RCC 7860 (cell line): ENCODE measurements around the gene STAMBPL1.

Source experiments
- DNase-seq: peaks from one replicate; pipeline ENCODE4 v3.0.0-alpha.2; 2015; ENCODE audit warnings: low spot score
- FAIRE-seq: peaks from 2 replicates; lab custom pipeline; 2012; peaks lifted over from hg19 to GRCh38; lab: Jason Lieb, UNC

The STAMBPL1 gene

DNA sequence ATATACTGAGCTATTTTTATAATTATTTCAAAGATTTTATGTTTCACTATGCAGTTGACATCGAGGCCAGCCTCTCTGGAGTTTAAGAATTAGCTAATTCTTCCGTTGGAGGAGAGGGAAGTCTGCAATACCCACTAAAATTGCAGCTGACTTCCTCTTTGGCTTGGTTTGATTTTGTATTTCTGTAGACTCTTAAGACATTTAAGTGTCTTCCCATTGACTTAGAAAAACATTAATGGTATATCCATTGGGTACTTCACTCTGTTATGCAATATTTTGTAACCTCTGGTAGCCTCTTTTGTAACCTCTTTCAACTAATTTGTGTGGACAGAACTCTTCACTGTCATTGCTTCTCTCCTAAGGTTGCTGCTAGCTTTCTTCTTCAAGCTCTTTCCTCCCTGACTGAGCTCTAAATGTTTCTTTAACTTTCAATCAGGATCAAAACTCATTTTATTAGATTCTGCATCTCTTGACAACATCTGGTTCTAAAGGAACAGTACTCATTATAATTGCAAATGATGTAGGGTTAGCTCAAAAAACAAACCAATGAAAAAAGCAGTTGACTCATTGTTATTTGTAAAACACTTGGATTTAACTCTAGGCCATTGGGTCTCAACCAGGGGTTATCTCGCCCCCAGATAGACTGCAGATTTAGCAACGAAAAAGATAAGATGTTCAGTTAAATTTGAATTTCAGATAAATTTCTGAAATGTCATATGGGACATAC, 26.7 kb upstream of the STAMBPL1 start:
- FAIRE-seq = no peak
- no peak for DNase-seq

DNA sequence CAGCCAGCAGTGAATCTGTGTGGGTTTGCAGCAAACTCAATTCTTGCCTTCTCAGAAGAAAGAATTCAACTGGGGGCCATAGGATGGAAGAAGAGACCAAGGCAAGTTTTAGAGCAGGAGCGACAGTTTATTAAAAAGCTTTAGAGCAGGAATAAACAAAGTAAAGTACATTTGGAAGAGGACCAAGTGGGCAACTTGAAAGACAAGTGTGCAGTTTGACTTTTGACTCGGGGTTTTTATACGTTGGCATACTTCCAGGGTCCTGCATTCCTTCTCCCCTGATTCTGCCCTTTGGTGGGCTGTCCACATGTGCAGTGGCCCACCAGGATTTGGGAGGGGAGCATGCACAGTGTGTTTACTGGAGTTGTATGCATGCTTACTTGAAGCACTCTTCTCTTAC, 25.4 kb upstream of the STAMBPL1 start:
- no peak for DNase-seq
- no peak for FAIRE-seq

DNA sequence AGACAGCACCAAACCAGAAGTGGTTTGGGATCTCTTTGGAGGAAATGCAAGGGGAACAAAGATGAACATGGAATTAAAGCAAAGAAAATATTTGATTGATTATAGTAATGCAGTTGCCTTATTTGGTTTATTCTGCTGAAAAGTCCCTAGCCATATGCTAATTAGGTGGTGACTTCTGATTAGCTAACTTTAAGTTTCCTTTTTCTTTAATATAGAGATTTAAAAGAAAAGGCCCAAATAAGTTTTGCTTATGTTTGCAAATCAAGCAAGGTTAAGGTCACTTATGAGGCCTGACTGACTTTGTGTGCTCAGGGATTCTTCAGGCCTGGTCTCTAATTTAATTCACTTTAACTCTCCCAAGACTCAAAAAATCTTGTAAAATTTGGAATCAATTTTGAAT, 22.2 kb upstream of the STAMBPL1 start:
- DNase-seq (no peak), FAIRE-seq (no peak)

DNA sequence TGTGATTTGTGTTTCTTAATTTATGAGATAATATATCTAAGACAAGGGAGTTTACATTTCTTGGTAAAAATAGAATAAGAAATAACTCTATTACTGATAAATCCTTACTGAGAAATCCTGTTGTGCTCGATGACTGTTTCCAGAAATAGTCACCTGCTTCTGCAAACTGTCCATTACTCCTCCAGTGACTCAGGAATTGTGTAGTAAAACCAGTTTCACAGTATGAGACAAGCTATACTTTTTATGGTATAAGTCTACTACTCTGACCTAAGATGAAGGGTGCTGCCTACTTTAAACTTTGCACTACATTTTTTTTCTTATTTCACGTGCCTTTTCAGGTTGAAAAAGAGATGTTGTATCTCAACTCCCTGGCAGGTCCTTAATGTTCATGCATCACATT, 21.6 kb upstream of the STAMBPL1 start:
- DNase-seq (no peak), FAIRE-seq (no peak)

DNA sequence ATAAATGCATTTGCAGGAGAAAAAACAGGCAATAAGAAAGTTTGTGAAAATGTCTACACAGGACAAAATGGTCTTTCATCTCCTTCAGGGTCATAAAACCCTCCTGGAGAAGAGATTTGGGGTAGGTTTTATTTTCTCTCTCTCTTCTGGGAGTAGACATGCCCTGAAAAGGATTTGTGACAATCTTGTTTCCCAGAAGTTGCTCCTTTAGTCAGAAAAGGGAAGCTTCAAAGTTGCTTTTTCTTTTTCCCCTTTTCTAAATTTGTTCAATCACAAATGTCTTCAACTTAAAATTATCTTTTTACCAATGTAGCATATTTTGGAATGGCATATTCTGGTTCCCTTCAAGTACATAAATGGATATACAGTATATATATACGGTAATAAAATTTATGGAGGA, 19.0 kb upstream of the STAMBPL1 start:
- DNase-seq (no peak), FAIRE-seq (no peak)

DNA sequence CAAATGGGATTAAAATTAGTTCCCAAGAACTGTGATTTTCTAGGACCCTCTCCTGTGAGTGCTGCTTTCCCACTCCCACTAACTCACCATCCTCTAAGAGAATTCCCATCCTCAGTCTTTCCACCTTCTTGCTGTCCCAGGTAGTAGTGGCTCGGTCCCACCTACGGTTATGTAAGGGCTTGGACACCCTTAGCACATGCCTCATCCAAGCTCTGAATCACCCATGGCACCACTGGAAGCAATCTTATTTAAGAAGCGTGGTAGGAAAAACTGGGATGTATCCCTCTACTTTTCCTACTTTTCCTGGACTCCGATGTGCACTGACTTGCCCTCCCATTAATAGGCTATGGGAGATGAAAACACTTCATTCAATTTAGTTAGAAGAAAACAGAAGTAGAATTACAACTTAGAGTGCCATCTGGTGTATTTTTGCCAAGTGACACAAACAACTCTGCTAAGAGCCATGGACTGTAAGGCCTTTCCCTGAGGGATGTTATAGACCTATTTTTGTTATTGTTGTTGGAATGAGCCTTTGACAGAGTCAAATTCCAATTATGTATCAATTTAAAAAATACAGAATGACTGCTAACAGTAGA, 14.7 kb upstream of the STAMBPL1 start:
- no peak for DNase-seq
- FAIRE-seq = no peak

DNA sequence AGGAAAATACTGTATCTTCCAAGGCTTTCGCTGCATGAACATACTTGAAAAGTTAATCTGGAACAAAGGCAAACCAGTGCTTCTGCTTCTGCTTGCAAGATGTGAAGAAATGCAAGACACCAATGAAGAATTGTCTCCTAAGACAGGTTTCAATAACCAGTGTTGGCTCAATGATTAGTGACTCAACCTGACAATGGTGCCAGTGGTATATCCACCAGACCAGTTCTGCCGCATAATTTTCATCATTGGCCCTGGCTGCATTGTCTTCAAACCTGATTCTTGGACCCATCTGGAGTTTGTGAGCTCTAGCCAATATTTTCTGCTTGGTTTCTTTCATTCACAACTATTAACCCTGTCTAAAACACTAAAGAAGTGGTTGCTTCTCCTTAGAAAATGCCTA, 13.6 kb upstream of the STAMBPL1 start:
- FAIRE-seq (no peak), DNase-seq (no peak)

DNA sequence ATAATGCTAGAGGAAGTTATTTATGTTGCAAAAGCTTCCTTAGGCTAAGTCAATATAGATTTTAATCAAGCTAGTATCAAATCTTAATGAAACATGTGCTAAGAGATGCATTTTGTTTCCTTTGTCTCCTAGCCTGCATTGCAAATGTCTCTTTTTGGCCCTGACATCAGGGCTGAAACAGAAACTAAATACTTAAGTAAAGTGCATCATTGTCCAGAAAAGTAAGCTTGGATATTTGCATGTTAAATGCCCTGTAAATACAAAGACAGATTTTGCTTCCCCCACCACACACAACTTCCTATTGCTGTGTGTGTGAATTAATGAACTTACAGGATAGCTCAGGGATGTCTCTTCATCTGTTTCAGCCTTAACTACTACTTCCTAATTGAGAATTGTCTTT, 10.0 kb upstream of the STAMBPL1 start:
- FAIRE-seq = no peak
- DNase-seq = no peak

DNA sequence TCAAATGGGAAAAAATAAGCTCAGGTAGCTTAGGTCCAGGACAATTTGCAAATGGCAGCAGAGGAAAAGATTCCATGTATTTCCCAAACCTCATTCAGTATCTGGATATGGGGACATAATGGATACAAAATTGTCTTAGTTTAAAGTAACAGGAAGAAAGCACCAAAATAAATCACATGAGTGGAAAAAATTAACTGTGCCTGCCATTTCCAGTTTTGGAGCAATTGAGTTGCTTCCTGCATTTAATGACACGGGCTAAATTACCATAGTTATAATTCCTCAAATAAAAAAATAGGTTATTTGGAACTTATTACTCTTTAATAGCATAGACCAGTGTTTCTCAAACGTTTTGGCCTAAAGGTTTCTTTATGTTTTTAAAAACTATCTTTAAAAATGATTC, 6.3 kb upstream of the STAMBPL1 start:
- no peak for DNase-seq
- FAIRE-seq = no peak

DNA sequence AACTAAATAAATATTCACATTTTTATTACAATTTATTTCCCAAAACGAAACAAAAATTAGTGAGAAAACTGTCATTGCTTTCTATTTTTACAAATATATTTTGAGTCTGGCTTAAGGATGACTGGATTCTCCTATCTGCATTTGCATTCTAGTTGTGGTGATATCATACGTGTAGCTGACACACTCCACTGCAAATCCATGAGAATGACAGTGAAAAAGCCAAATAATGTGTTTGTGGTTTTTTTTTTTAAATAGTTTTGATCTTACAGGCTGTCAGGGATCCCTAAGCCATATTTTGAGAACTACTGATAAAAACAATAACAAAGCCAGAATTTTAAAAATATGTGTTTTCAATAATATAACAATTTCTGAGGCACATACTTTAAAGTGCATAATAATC, 5.8 kb upstream of the STAMBPL1 start:
- DNase-seq (no peak), FAIRE-seq (no peak)

DNA sequence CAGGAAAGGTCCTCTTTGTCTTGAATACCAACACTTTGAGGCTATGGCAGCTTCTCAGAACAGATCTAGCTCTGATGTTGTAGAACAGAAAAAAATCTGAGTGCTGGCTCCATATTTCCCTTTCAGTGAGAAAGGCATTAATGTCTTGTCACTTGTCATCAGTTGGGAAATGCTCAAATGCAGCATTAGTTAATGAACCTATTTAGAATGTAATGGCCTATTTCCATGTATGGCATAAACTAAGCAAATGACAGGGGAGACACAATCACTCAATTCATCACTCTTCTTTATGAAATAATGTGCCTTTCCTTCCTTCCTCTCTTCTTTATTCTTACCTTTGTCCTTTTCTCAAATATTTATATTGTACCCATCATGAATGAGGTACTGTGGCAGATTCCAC, 5.0 kb upstream of the STAMBPL1 start:
- no peak for FAIRE-seq

DNA sequence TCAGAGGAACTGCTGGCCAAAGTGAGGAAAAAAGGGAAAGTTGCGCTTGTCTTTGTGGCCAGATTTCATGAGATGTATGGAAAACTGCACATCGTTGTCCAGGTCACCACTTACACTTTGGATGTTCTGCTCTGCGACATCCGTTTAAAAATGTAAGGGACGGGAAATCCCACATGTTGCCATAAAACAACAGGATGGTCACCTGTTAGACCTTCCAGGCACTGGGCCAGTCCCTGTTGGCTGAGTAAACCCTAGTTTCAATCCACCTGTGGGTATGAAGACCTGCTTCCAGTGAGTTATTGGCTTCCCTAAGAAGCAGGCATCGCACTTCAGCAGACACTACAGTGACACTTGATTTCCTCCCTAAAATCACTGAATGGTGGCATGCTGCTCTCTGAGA, 2.7 kb upstream of the STAMBPL1 start:
- DNase-seq = no peak
- no peak for FAIRE-seq

More for the DNA sequence above, 5.0 kb upstream of the STAMBPL1 start:
- no peak for DNase-seq

DNA sequence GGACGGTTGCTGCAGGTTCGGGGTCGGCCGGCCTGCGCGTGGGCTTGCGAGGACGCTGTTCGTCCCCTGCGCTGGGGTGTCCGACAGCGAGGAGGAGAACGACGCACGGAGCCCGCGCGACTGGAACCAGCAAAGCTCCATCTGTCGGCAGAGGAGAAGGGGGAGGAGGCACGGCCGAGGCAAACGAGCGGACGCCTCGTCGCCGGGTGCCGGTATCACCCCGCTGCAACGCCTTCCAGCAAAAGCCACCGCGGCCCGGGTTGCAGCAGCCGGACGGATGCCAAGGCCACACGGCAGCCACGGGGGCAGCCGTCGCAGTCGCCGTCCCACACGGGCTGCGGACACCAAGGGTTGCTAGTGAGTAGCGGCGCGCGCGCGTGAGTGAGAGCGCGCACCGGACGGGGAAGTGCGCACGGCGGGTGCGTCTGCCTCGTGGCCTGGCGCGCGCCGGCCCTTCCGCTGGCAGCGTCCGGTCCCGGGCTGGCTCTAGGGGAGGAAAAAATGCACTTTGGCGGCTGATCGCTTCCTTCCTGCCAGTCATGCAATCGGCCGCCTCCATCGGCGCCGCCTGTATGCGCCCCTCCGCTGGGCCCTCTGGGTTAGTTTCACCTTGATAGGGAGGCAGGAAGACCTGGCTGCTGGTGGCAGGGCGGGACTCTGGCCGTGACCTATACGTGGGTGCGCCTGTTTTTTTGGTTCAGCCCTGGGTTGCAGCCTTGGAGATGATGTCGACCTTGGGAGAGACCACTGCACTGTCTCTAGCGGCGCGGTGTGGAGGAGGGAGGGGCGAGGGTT, 434 bp downstream of the STAMBPL1 start:
- DNase-seq (peak; percentile 73), FAIRE-seq (no peak)

DNA sequence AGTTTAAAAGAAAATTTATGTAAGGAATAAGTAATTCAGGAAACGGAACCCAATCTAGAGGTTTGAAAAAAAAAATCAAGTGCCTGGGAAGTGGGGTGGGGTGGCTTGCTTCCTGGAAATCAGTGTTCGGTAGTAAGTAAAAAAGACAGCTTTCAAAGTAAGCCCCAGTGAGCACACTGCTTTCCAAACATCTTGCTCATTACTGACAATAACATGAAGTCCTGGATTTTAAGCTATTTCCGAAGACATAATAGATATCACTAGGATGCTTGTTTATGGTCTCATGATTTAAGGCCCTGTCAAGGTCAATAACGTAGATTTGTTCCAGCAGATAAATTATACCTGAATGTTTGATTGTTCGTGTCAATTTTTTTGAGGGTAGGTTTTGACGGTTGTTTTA, 1.3 kb downstream of the STAMBPL1 start:
- DNase-seq (no peak), FAIRE-seq (no peak)

DNA sequence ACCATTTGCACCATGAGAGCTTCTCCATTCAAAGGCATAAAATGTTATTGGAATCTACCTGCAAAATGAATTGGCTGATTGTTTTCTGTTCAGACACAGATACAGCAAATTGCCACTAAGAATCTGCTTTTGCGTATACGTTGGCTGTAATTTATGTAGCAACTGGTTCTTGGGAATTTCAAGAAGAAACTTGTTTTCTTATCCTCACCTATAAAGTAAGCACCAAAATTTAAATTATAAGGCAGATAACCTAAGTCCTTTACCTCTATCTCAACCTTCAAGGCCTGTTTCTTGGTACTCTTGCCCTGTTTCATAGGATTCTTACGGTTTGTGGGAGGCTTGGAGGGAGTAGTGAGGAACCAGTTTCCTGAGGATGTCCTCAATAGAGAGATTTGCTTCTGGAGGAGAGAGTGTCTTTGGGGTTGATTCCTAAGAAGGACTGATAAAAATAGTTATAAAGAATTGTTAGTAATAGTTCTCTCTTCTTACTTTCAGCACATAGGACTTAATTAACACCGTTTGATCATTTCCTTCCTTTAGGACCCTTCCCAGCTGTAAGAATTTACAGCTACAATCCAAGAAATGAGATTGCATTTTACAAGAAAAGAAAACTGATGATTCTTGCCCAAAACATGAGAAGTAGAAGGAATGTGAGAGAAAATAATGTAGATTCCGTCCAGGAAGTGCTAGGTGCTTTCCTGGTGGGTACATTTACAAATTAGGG, 2.0 kb downstream of the STAMBPL1 start:
- no peak for DNase-seq
- no peak for FAIRE-seq

DNA sequence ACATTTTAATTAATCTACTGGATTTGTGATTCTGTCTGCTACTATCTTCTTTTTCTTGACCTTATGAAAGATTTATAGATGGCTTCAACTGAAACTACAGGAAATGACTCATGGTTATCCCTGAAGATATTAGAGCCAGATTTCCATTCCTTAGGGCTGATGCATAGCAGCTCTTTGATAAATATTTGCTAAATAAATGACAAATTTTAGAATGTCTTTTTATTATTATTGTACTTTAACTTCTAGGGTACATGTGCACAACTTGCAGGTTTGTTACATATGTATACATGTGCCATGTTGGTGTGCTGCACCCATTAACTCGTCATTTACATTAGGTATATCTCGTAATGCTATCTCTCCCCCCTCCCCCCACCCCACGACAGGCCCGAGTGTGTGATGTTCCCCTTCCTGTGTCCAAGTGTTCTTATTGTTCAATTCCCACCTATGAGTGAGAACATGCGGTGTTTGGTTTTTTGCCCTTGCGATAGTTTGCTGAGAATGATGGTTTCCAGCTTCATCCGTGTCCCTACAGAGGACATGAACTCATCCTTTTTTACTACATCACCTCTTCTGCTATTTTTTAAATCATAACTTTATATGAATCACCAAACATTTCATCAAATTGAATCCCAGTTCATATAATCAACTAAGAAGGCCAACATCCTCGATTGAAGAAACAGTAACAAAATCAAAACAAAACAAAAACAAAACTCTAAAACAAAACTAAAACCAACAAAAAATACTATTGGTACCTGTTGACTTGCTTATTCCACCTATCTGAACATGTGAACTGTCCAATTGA, 2.8 kb downstream of the STAMBPL1 start:
- DNase-seq (peak; percentile 82), FAIRE-seq (peak; percentile 95)

DNA sequence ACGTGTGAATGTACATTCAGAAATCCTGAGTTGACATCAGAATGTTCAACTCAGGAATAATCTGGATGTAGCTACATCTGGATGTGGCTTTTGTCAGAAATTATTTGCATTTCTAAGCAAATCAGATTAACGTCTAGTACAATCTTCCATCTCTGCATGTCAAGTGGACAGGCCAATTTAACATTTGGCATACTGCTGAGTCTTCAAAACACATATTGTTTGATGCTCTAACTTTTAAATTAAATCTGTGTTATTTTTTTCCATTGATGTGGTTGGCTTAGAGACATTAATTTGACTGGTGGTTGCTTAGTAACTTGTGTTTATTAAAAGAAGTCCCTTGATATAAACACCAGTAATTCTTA, 3.4 kb downstream of the STAMBPL1 start:
- FAIRE-seq = no peak
- DNase-seq = no peak

DNA sequence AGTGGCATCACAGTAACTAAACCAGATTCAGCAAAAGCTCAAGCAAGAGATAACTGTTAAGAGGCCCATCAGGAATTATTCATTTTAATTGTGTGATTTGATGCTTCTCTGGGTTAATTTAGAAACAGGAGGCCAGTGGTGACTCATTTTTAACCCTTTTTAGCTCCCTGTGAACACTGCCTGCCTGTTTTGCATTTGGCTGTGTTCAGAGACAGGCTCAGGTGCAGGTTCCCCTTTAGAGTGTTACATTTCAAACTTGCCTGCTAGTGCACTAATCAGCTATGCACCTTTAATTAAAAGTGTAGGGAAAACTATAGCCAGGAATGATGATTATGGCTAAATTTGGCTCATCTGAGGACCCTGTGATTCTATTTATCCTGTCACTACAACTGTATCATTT, 6.5 kb downstream of the STAMBPL1 start:
- no peak for FAIRE-seq

DNA sequence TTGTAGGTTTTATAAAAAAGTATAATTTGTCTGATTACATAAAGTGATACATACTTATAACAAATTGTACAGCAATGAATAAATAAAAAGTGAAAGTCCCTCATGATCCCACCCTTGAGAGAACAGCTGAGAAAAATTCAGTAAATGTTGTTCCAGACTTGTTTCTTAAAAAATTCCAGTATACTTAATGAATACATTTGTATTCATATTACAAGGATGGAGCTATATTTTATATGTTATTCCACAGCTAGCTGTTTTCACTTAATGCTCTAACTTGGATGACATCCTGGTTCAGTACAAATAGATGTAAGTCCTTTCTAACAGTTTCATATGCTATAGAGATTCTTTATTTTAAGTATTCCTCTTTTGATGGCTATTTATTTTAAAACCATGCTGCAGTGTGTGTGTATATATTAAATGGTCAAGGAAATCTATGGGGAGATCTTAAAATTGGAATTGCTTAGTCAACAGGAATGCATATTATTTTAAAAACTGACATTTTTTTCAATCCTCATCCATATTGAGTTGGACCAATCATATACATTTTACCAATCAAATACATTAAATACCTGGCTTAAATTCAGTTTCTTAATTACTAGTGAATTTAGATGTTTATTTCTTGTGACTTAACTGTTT, 8.9 kb downstream of the STAMBPL1 start:
- DNase-seq (no peak), FAIRE-seq (no peak)

More for the DNA sequence above, 6.5 kb downstream of the STAMBPL1 start:
- DNase-seq = no peak
